HG03565 (cell line): ENCODE results near the gene KLF15.
"Not testable (repeated sequence)": the region's sequence is repeated elsewhere in the genome, so short reads cannot be mapped to it uniquely, and the experiment has no call there.

ENCODE experiments used
- ATAC-seq: cut with Tn5 transposase; IDR thresholded peaks from one replicate; pipeline ENCODE4 v1.9.1; 2021; ENCODE audit warnings: mild to moderate bottlenecking, moderate library complexity; ENCODE audit not compliant: unreplicated experiment

Gene KLF15

GRCh38 chr3:126348308-126348920 lies 8.8 kb downstream of the KLF15 start:
- ATAC-seq, result no peak

- no peak for ATAC-seq
Measured at GRCh38 chr3:126347543-126348161, 9.6 kb downstream of the KLF15 start.

- no peak for ATAC-seq
Measured at GRCh38 chr3:126346466-126346865, 10.7 kb downstream of the KLF15 start.

- no peak for ATAC-seq
Measured at GRCh38 chr3:126345641-126346460, 11.4 kb downstream of the KLF15 start.

- ATAC-seq, result no peak
Measured at GRCh38 chr3:126345231-126345630, 12.0 kb downstream of the KLF15 start.

GRCh38 chr3:126344380-126345041 lies 12.7 kb downstream of the KLF15 start:
- no peak for ATAC-seq

- ATAC-seq, result no peak
Measured at GRCh38 chr3:126343649-126344035, 13.6 kb downstream of the KLF15 start.

GRCh38 chr3:126342991-126343648 lies 14.1 kb downstream of the KLF15 start:
- ATAC-seq, result no peak

- no peak for ATAC-seq
Measured at GRCh38 chr3:126342211-126342610, 15.0 kb downstream of the KLF15 start.

GRCh38 chr3:126341755-126342150 lies 15.5 kb downstream of the KLF15 start:
- ATAC-seq, result no peak

- ATAC-seq, result no peak
Measured at GRCh38 chr3:126340943-126341754, 16.1 kb downstream of the KLF15 start.

- no peak for ATAC-seq
Measured at GRCh38 chr3:126340596-126340942, 16.6 kb downstream of the KLF15 start.

GRCh38 chr3:126340081-126340511 lies 17.1 kb downstream of the KLF15 start:
- ATAC-seq, result no peak

GRCh38 chr3:126339466-126339865 lies 17.7 kb downstream of the KLF15 start:
- ATAC-seq, result no peak

- ATAC-seq, result no peak
Measured at GRCh38 chr3:126338790-126339288, 18.4 kb downstream of the KLF15 start.

GRCh38 chr3:126337980-126338651 lies 19.1 kb downstream of the KLF15 start:
- ATAC-seq, result no peak

- ATAC-seq, result not testable (repeated sequence)
Measured at GRCh38 chr3:126331812-126332336, 25.3 kb downstream of the KLF15 start.

GRCh38 chr3:126329927-126330725 lies 27.1 kb downstream of the KLF15 start:
- ATAC-seq, result no peak
